CD14-positive monocyte (primary cell): ENCODE results near the gene LHB. TPM values are rescaled to one million over a fixed set of nuclear protein-coding genes. Genes with fewer than 3 reads are reported as not detected.
A peak's percentile ranks its signal among the peaks of the same experiment; 100 is the strongest.

Experiments
- DNase-seq, 3 donors: peaks; one replicate each; pipeline ENCODE4 v3.0.0-alpha.2; 2011 to 2022
- H2AFZ ChIP-seq: 2 replicates; pipeline ENCODE4 v1.6.0; 2012; ENCODE audit warnings: mild to moderate bottlenecking, low read depth, low read length, inconsistent platforms; ENCODE audit not compliant: insufficient read depth, poor library complexity, severe bottlenecking
- H3K27ac ChIP-seq, 2 donors: 1 replicate in 1 of 2; 2 replicates in 1 of 2; pipeline ENCODE4 v1.5.1; 2012 to 2013; ENCODE audit warnings: low read length in 2 of 2, control low read depth in 1 of 2, inconsistent platforms in 1 of 2, low read depth in 1 of 2, mild to moderate bottlenecking in 1 of 2
- H3K27me3 ChIP-seq, 2 donors: one replicate each; pipeline versions ENCODE4 v1.6.0 to v1.6.1; 2011 to 2013; ENCODE audit warnings: low read length in 2 of 2; ENCODE audit not compliant: control insufficient read depth in 2 of 2, insufficient read depth in 2 of 2
- H3K36me3 ChIP-seq, 2 donors: replicated peaks in 1 of 2; 1 replicate in 1 of 2; 2 replicates in 1 of 2; pipeline versions ENCODE4 v1.5.1 to v1.6.1; 2012 to 2013; ENCODE audit warnings: low read length in 2 of 2, control low read depth in 1 of 2, inconsistent platforms in 1 of 2, mild to moderate bottlenecking in 1 of 2; ENCODE audit not compliant: insufficient read depth in 2 of 2, control insufficient read depth in 1 of 2
- H3K4me1 ChIP-seq, 2 donors: 1 replicate in 1 of 2; 2 replicates in 1 of 2; pipeline versions ENCODE4 v1.5.1 to v1.6.1; 2012 to 2013; ENCODE audit warnings: low read length in 2 of 2, control low read depth in 1 of 2, inconsistent platforms in 1 of 2, mild to moderate bottlenecking in 1 of 2, moderate library complexity in 1 of 2; ENCODE audit not compliant: insufficient read depth in 2 of 2, control insufficient read depth in 1 of 2
- H3K4me2 ChIP-seq: replicated peaks from 2 replicates; pipeline ENCODE3; 2012; ENCODE audit warnings: low read length, moderate library complexity, mild to moderate bottlenecking; ENCODE audit not compliant: poor library complexity, severe bottlenecking; ENCODE audit errors: extremely low read depth
- H3K4me3 ChIP-seq, 3 experiments: fragments of 200-600 bp in 1 of 3; sonication (generic) in 1 of 3; replicated peaks in 1 of 3; 1 replicate in 2 of 3; 2 replicates in 1 of 3; pipeline ENCODE4 v1.5.1; 2011 to 2013; ENCODE audit warnings: low read length in 3 of 3, mild to moderate bottlenecking in 3 of 3, control low read depth in 2 of 3, low read depth in 2 of 3, inconsistent platforms in 1 of 3, moderate library complexity in 1 of 3
- H3K79me2 ChIP-seq: 2 replicates; pipeline ENCODE4 v1.6.0; 2012; ENCODE audit warnings: mild to moderate bottlenecking, control low read depth, inconsistent platforms, low read length, moderate library complexity; ENCODE audit not compliant: insufficient read depth
- H3K9ac ChIP-seq: 2 replicates; pipeline ENCODE4 v1.6.0; 2017; ENCODE audit warnings: low read length, mild to moderate bottlenecking; ENCODE audit not compliant: insufficient read depth, poor library complexity, severe bottlenecking
- H3K9me3 ChIP-seq, 2 donors: replicated peaks in 1 of 2; 1 replicate in 1 of 2; 2 replicates in 1 of 2; pipeline versions ENCODE4 v1.5.1 to v1.6.1; 2012 to 2013; ENCODE audit warnings: low read length in 2 of 2, control low read depth in 1 of 2; ENCODE audit not compliant: control insufficient read depth in 1 of 2, insufficient read depth in 1 of 2
- H4K20me1 ChIP-seq: 2 replicates; pipeline ENCODE4 v1.6.0; 2012; ENCODE audit warnings: mild to moderate bottlenecking, low read length, control low read depth, moderate library complexity; ENCODE audit not compliant: insufficient read depth
- H3K27ac Mint-ChIP-seq, 7 donors: one replicate each; pipeline ENCODE4 v1.8.0; 2020; ENCODE audit warnings: mild to moderate bottlenecking in 7 of 7, mixed read lengths in 7 of 7, moderate library complexity in 6 of 7, inconsistent platforms in 2 of 7
- H3K27me3 Mint-ChIP-seq, 3 donors: one replicate each; pipeline ENCODE4 v1.8.0; 2021 to 2022; ENCODE audit warnings: low read depth in 3 of 3, mild to moderate bottlenecking in 3 of 3, mixed read lengths in 3 of 3, moderate library complexity in 3 of 3, inconsistent platforms in 1 of 3
- H3K36me3 Mint-ChIP-seq, 2 donors: one replicate each; pipeline ENCODE4 v1.8.0; 2020; ENCODE audit warnings: mixed read lengths in 2 of 2, inconsistent platforms in 1 of 2, mild to moderate bottlenecking in 1 of 2
- H3K4me1 Mint-ChIP-seq: one replicate; pipeline ENCODE4 v1.8.0; 2020; ENCODE audit warnings: mild to moderate bottlenecking, mixed read lengths
- H3K4me3 Mint-ChIP-seq, 2 donors: one replicate each; pipeline ENCODE4 v1.8.0; 2020; ENCODE audit warnings: mild to moderate bottlenecking in 2 of 2, mixed read lengths in 2 of 2, moderate library complexity in 1 of 2
- H3K9me3 Mint-ChIP-seq, 7 donors: one replicate each; pipeline ENCODE4 v1.8.0; 2020 to 2022; ENCODE audit warnings: mixed read lengths in 7 of 7, mild to moderate bottlenecking in 6 of 7, moderate library complexity in 6 of 7, inconsistent platforms in 2 of 7
- WGBS: methylation state at CpG from one replicate; pipeline ENCODE4 v1.1.5; 2013; ENCODE audit warnings: missing lambda C conversion rate; ENCODE audit not compliant: insufficient coverage; 5-methylcytosine and 5-hydroxymethylcytosine counted together
- intact Hi-C, 2 donors: fragments of 100-400 bp; cut with micrococcal nuclease; formaldehyde crosslinking; loops; one replicate each; pipeline versions ENCODE4 v1.15.0 to v1.15.1; 2023
- polyA plus RNA-seq, 3 donors: library from polyadenylated mRNA; depleted of rRNA in 1 of 3; unstranded in 2 of 3; stranded (reverse) in 1 of 3; fragments of 300-500 nt in 2 of 3; fragments of >200 nt in 1 of 3; fragmentation: Illumina TruSeq in 2 of 3; gene quantifications; 1 replicate in 2 of 3; 2 replicates in 1 of 3; pipeline ENCODE4 v1.2.3, GENCODE V29; 2012 to 2021
- TF ChIP-seq, protein P1 (sequence below): fragments of 200-600 bp; IDR thresholded peaks from one replicate; pipeline ENCODE4 v1.8.0; 2022; ENCODE audit warnings: antibody characterized with exemption, mild to moderate bottlenecking

Gene LHB
- polyA plus RNA-seq, 3 donors, result 0.48 TPM; not detected in 2

DNA sequence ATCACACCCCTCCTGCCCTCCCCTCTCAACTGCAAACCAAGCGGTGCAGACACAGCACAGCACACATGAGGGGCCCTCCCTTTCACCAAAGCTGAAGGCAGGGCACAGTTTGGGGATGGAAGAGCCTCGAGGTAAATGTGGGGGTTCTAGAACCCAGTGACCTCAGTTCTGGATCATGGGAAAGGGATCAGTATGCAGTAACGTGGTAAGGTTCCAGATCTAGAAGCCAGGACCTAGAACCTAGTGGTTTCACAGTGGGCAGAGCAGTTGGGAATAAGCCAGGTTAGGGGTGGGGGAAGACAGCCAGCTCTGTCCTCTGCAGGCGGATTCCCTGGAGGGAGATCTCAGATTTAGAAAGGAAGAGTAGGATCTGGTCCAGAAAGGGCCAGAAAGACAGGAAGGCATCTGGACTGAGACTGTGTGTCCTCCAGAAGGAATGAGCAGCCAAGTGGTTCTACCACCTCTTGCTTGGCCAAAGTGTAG lies 48.7 kb downstream of the LHB start:
- H3K4me1 Mint-ChIP-seq, result peaks cover 52% of the 10 kb centered on the region
- DNase-seq, result no peak
- Histone ChIP-seq H3K9ac (peak overlapping the region; percentile 34), H3K4me3 (peak overlapping the region in 2 of 3 experiments; percentile 8 to 99), H3K27ac (peak overlapping the region; percentile 79 to 90), H4K20me1 (peaks cover 34% of the 10 kb centered on the region), H3K4me2 (peak overlapping the region; percentile 96), H2AFZ (no peak overlapping the region), H3K27me3 (no peaks in the 10 kb centered on the region), H3K79me2 (peaks cover 43% of the 10 kb centered on the region), H3K4me1 (peaks cover 52 to 61% of the 10 kb centered on the region in 2 donors), H3K9me3 (no peaks in the 10 kb centered on the region), H3K36me3 (peaks cover 25 to 50% of the 10 kb centered on the region in 2 donors)
- H3K27ac Mint-ChIP-seq, result peak overlapping the region; percentile 95 to 99 (median 97)
- peaks cover 35 to 55% of the 10 kb centered on the region in 2 donors for H3K36me3 Mint-ChIP-seq
- WGBS, result 70% methylated on average over 3 of the region's 4 CpGs
- intact Hi-C loops, result loop anchor here (5.0 to 10.0 kb wide), 2 partner anchors 331 to 333 kb away; partner anchors contain the start of gene DBP (in 2 of the 2)
- TF ChIP-seq, protein P1, sequence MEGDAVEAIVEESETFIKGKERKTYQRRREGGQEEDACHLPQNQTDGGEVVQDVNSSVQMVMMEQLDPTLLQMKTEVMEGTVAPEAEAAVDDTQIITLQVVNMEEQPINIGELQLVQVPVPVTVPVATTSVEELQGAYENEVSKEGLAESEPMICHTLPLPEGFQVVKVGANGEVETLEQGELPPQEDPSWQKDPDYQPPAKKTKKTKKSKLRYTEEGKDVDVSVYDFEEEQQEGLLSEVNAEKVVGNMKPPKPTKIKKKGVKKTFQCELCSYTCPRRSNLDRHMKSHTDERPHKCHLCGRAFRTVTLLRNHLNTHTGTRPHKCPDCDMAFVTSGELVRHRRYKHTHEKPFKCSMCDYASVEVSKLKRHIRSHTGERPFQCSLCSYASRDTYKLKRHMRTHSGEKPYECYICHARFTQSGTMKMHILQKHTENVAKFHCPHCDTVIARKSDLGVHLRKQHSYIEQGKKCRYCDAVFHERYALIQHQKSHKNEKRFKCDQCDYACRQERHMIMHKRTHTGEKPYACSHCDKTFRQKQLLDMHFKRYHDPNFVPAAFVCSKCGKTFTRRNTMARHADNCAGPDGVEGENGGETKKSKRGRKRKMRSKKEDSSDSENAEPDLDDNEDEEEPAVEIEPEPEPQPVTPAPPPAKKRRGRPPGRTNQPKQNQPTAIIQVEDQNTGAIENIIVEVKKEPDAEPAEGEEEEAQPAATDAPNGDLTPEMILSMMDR, result no peak
- peak overlapping the region; percentile 99 to 100 for H3K4me3 Mint-ChIP-seq
- H3K9me3 Mint-ChIP-seq, result peaks cover 0 to 10% (median 0%) of the 10 kb centered on the region in 7 donors
- peaks cover 0 to 14% (median 0%) of the 10 kb centered on the region in 3 donors for H3K27me3 Mint-ChIP-seq

DNA sequence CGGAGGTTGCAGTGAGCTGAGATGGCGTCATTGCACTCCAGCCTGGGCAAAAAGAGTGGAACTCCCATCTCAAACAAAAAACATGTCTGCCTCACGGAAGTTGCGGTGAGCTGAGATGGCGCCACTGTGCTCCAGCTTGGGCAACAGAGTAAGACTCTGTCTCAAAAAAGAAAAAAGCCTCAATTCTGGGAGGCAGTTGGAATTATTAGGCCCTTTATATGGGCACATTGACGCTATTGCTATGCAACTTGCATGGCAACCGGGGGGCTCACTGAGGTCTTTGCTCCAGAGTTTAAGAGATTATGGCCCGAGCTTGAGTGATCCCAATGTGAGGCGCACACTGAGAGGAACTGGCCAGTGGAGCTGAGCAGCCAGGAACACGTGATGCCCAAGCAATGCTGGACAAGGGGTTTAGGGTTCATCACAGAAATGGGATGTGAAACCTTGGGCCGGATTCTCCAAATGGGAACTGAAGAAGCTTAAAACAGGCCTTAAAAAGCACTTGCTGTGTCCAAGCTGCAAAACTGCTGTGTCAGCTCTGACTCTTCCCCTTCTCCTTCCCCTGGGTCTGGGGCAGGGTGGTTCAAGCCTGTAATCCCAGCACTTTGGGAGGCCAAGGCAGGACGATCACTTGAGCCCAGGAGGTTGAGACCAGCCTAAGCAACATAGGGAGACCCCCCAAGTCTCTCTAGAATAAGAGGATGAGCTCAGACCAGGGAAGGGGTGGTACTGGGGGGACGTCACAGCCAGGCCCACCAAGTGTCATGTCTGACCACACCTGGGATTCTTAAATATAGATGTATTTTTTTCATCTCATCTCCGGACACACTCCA lies 49.3 kb downstream of the LHB start:
- DNase-seq, result peak; percentile 93 to 98 (median 98)
- Histone ChIP-seq H3K27me3 (no peaks in the 10 kb centered on the region), H3K36me3 (peaks cover 20 to 44% of the 10 kb centered on the region in 2 donors), H3K9me3 (no peaks in the 10 kb centered on the region), H3K27ac (peak overlapping the region; percentile 79 to 90), H4K20me1 (peaks cover 34% of the 10 kb centered on the region), H3K4me1 (peaks cover 59 to 68% of the 10 kb centered on the region in 2 donors), H3K4me3 (peak overlapping the region; percentile 86 to 99 (median 89)), H3K9ac (peak overlapping the region; percentile 77), H2AFZ (no peak overlapping the region), H3K79me2 (peaks cover 49% of the 10 kb centered on the region), H3K4me2 (peak overlapping the region; percentile 96)
- H3K27ac Mint-ChIP-seq, result peak overlapping the region; percentile 95 to 99 (median 97)
- peaks cover 54% of the 10 kb centered on the region for H3K4me1 Mint-ChIP-seq
- 8% methylated on average over 11 of the region's 14 CpGs for WGBS
- H3K36me3 Mint-ChIP-seq, result peaks cover 31 to 49% of the 10 kb centered on the region in 2 donors
- H3K9me3 Mint-ChIP-seq, result peaks cover 0 to 10% (median 0%) of the 10 kb centered on the region in 7 donors
- peaks cover 0 to 14% (median 0%) of the 10 kb centered on the region in 3 donors for H3K27me3 Mint-ChIP-seq
- TF ChIP-seq, protein P1, result no peak
- intact Hi-C loops, result loop anchor here (2.0 to 10.0 kb wide), 3 partner anchors 93 to 333 kb away; partner anchors contain the start of gene DBP (in 2 of the 2)
- peak overlapping the region; percentile 99 to 100 for H3K4me3 Mint-ChIP-seq
